ENCODE data around the gene PER1. TPM values are rescaled to one million over a fixed set of nuclear protein-coding genes. Genes with fewer than 3 reads are reported as not detected.

The PER1 gene
- total RNA-seq, 1 donor from 2014 or later, result 40.8 TPM

- H3K4me1 Mint-ChIP-seq (ENCODE audit: low read depth), result no peaks in the 10 kb centered on the region
- H3K9me3 Mint-ChIP-seq (ENCODE audit: low read depth), result no peaks in the 10 kb centered on the region
- no peak for TF ChIP-seq CTCF (IDR thresholded peaks at IDR 0.05; ENCODE audit: unreplicated experiment)
- no peaks in the 10 kb centered on the region for H3K27me3 Mint-ChIP-seq
- no peak overlapping the region for H3K27ac Mint-ChIP-seq
- no peak overlapping the region for H3K4me3 Mint-ChIP-seq (ENCODE audit: low read depth)
- H3K36me3 Mint-ChIP-seq (ENCODE audit: insufficient read depth), result peaks cover 24% of the 10 kb centered on the region
- DNase-seq (ENCODE audit: low spot score, unreplicated experiment), result no peak
These were observed 6.4 kb downstream of the PER1 start for GRCh38 chr17:8145811-8146210.

GRCh38 chr17:8144401-8145231, 7.6 kb downstream of the PER1 start:
- peaks cover 24% of the 10 kb centered on the region for H3K36me3 Mint-ChIP-seq (ENCODE audit: insufficient read depth)
- no peaks in the 10 kb centered on the region for H3K4me1 Mint-ChIP-seq (ENCODE audit: low read depth)
- DNase-seq (ENCODE audit: low spot score, unreplicated experiment), result no peak
- H3K4me3 Mint-ChIP-seq (ENCODE audit: low read depth), result no peak overlapping the region
- no peak overlapping the region for H3K27ac Mint-ChIP-seq
- no peaks in the 10 kb centered on the region for H3K9me3 Mint-ChIP-seq (ENCODE audit: low read depth)
- H3K27me3 Mint-ChIP-seq, result no peaks in the 10 kb centered on the region
- TF ChIP-seq CTCF (IDR thresholded peaks at IDR 0.05; ENCODE audit: unreplicated experiment), result no peak

GRCh38 chr17:8143581-8144400, 8.4 kb downstream of the PER1 start:
- Mint-ChIP-seq H3K9me3 (ENCODE audit: low read depth) (no peaks in the 10 kb centered on the region), H3K27me3 (no peaks in the 10 kb centered on the region), H3K27ac (no peak overlapping the region), H3K36me3 (ENCODE audit: insufficient read depth) (peaks cover 24% of the 10 kb centered on the region), H3K4me1 (ENCODE audit: low read depth) (no peaks in the 10 kb centered on the region), H3K4me3 (ENCODE audit: low read depth) (no peak overlapping the region)
- no peak for TF ChIP-seq CTCF (IDR thresholded peaks at IDR 0.05; ENCODE audit: unreplicated experiment)
- no peak for DNase-seq (ENCODE audit: low spot score, unreplicated experiment)

GRCh38 chr17:8142887-8143580, 9.2 kb downstream of the PER1 start:
- Mint-ChIP-seq H3K4me3 (ENCODE audit: low read depth) (no peak overlapping the region), H3K27ac (no peak overlapping the region), H3K4me1 (ENCODE audit: low read depth) (no peaks in the 10 kb centered on the region), H3K9me3 (ENCODE audit: low read depth) (no peaks in the 10 kb centered on the region), H3K36me3 (ENCODE audit: insufficient read depth) (peaks cover 24% of the 10 kb centered on the region), H3K27me3 (no peaks in the 10 kb centered on the region)
- TF ChIP-seq CTCF (IDR thresholded peaks at IDR 0.05; ENCODE audit: unreplicated experiment), result no peak
- no peak for DNase-seq (ENCODE audit: low spot score, unreplicated experiment)

All from progenitor cell of endocrine pancreas (in vitro differentiated cells).